SJCRH30 (cell line): Measurements from ENCODE around the gene LPCAT1. TPM values are rescaled to one million over a fixed set of nuclear protein-coding genes. Genes with fewer than 3 reads are reported as not detected.
"Not testable (repeated sequence)": the region's sequence is repeated elsewhere in the genome, so short reads cannot be mapped to it uniquely, and the experiment has no call there.

ENCODE experiments used
- DNase-seq, 2 experiments: peaks; one replicate each; pipeline ENCODE4 v3.0.0-alpha.2; 2015 to 2020
- H3K27ac ChIP-seq: fragments of 250-450 bp; sonication (Bioruptor Pico); 2 replicates; pipeline ENCODE4 v1.5.1; 2020; ENCODE audit warnings: mild to moderate bottlenecking, moderate library complexity
- H3K27me3 ChIP-seq: fragments of 250-450 bp; sonication (Bioruptor Pico); 2 replicates; pipeline ENCODE4 v1.5.1; 2020; ENCODE audit warnings: mild to moderate bottlenecking, moderate library complexity
- H3K36me3 ChIP-seq: fragments of 250-450 bp; sonication (Bioruptor Pico); 2 replicates; pipeline ENCODE4 v1.5.1; 2020; ENCODE audit warnings: mild to moderate bottlenecking, moderate library complexity
- H3K4me1 ChIP-seq: fragments of 250-450 bp; sonication (Bioruptor Pico); 2 replicates; pipeline ENCODE4 v1.5.1; 2020; ENCODE audit warnings: mild to moderate bottlenecking, moderate library complexity
- H3K4me3 ChIP-seq: fragments of 250-450 bp; sonication (Bioruptor Pico); 2 replicates; pipeline ENCODE4 v1.5.1; 2020; ENCODE audit warnings: mild to moderate bottlenecking, moderate library complexity
- H3K9me3 ChIP-seq: fragments of 250-450 bp; sonication (Bioruptor Pico); replicated peaks from 2 replicates; pipeline ENCODE4 v1.5.1; 2020; ENCODE audit warnings: mild to moderate bottlenecking, moderate library complexity
- total RNA-seq: library from RNA; depleted of rRNA; stranded (reverse); fragments of >200 nt; shearing (Covaris generic); gene quantifications from 2 replicates; pipeline ENCODE4 v1.2.3, GENCODE V29; 2014

Gene LPCAT1
- total RNA-seq, 1 experiment from 2014 or later = 44.6 TPM

DNA sequence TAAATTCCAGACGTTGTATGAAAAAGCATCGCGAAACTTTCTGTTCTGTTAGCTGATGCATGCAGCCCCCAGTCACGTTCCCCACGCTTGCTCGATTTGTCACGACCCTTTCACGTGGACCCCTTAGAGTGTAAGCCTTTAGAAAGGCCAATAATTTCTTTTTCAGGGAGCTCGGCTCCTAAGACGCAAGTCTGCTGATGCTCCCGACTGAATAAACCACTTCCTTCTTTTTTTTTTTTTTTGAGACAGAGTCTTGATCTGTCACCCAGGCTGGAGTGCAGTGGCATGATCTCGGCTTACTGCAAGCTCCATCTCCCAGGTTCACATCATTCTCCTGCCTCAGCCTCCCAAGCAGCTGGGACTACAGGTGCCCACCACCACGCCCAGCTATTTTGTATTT is 36.7 kb upstream of the LPCAT1 start:
- not testable (repeated sequence) for H3K4me3 ChIP-seq, H3K36me3 ChIP-seq, H3K27ac ChIP-seq, H3K4me1 ChIP-seq, H3K27me3 ChIP-seq, DNase-seq, H3K9me3 ChIP-seq

DNA sequence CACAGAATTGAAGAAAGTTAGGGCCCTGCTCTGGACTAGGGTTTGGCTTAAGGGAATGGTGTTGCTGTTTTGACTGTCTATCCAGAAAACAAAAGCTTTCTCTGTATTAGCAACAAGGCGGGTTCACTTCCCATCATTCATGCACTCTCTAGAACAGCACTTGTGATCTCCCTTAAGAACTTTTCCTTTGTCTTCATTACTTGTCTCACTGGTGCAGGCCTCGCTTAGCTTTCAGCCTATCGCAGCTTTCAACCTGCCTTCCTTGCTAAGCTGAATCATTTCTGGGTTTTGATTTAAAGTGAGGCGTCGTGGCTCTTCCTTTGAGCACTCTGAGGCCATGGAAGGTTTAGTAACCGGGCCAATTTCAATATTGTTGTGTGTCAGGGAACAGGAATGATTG is 35.2 kb upstream of the LPCAT1 start:
- no peaks in the 10 kb centered on the region for H3K9me3 ChIP-seq
- no peak for DNase-seq
- H3K27me3 ChIP-seq = no peaks in the 10 kb centered on the region
- peaks cover 18% of the 10 kb centered on the region; the same call in 1 of the 2 replicates for H3K4me1 ChIP-seq
- H3K27ac ChIP-seq = no peak overlapping the region
- no peak overlapping the region for H3K4me3 ChIP-seq
- no peaks in the 10 kb centered on the region for H3K36me3 ChIP-seq

DNA sequence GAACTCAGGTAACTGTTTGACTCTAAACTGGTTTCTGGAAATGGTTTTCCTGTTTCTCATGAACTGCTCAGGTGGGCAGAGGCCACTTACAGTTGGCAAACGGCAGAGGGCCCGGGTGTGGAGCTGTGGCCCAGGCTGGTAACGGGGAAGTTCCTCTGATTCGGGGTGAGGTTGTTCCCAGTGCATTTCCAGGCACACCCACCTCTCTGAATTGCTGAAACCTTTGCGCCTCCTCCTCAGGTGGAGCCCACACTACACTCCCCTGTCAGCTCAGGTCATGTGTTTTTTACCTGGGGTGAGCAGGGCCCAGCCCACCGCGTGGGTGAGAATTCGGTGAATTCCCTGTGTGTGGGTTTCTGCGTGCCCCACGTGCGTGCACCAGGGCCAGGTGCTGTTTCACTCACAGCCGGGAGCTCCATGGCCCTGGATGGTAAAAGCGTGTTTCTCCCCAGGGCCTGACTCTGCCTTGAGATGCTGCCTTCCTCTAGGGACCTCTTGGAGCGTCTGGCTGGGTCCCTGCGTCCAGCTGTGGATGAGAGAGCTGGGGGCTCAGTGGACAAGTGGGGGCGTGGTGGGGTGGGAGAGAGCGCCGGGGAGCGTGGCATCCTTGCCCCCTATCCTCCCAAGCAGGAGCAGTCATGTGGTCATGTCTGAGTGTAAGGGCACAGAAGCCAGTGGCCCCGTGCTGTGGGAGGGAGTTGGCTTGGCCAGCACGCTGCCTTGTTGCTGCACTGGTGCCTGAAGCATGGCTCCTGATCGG is 33.5 kb upstream of the LPCAT1 start:
- Histone ChIP-seq H3K4me3 (no peak overlapping the region), H3K27ac (no peak overlapping the region), H3K4me1 (peaks cover 18% of the 10 kb centered on the region; the same call in 1 of the 2 replicates), H3K36me3 (no peaks in the 10 kb centered on the region), H3K27me3 (no peaks in the 10 kb centered on the region), H3K9me3 (no peaks in the 10 kb centered on the region)
- no peak for DNase-seq

DNA sequence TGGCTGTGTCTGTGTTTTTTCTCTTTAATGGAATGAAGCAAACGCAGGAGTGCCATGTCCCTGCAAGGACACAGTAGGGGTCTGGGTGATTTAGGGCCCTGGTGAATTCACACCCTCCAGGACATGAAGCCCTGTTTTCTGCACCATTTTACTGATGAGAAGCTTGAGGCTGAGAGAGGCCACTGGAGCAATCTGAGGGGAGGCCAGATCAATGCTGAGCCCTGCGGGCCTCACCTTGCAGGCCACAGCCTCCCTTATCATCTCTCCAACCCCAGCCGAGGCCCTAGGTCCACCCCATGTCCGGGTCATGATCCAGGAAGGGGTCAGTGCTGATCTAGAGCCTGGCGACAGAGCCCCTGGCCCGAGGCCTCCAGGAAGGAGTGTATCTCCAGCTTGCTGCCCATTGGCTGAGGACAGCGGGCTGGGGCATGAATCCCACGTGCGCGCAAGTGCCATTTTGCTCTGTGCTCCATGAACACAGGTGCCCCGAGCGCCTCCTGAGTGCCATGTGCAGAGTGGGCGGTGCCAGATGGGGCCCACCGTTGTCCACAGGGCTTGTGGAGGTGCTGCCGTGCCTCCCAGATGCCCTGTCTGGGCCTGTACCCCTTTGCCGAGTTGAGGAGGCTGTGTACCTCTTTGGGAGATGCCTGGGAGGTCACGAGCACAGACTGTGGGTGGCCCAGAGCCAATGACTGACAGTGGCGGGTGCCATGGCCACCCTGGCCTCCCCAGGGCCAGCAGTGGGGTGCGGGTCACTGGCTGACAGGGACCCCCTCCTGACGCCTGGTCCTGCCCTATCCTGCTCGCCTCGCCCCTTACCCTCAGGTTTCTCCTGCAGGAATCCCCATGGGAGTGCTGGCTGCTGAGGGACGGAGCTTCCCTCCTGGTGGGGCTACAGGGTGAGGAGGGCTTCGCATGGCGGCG is 32.3 kb upstream of the LPCAT1 start:
- Histone ChIP-seq H3K4me1 (peaks cover 18% of the 10 kb centered on the region; the same call in 1 of the 2 replicates), H3K36me3 (no peaks in the 10 kb centered on the region), H3K27ac (no peak overlapping the region; the same call in 1 of the 2 replicates), H3K4me3 (no peak overlapping the region), H3K9me3 (no peaks in the 10 kb centered on the region), H3K27me3 (no peaks in the 10 kb centered on the region)
- peak in 1 of 2 experiments; percentile 22 for DNase-seq

DNA sequence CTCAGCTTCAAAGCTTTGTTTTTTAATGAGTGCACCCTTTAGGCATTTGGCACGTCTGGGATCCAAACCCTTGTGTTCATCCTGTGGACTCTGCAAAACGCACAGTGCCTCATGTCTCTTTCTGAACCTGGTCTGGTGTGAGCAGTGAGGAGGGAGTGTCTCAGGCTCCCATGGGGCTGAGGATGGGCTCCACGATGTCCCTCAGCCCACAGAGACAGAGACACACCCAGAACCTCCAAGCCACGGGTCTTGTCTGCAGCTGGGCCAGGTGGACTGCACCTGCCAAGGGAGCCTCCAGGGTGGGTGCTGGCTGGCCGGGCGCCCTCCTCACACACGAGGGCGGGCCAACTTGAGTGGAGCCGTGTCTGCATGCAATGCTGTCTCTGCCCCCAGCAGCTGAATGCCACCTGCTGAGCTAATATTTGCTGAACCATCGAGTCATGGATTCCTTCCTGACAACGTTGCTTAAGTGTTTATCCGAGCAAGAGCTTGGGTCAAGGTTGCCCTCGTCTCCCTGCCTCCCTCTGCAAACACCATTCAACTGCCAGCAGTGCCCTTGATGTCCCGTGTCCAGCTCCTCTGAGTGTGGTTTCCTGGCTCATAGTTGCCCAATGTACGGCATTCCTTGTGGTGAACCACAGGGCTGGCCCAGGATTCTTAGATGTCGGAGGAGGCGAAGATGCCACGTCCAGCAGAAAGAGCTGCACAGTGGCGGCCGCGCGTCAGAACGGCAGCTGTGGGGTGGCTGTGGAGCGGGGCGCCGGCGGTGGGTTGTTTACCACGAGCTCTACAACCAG is 31.4 kb upstream of the LPCAT1 start:
- Histone ChIP-seq H3K9me3 (no peaks in the 10 kb centered on the region), H3K27me3 (no peaks in the 10 kb centered on the region), H3K27ac (no peak overlapping the region; the same call in 1 of the 2 replicates), H3K4me1 (peaks cover 18% of the 10 kb centered on the region; the same call in 1 of the 2 replicates), H3K4me3 (no peak overlapping the region), H3K36me3 (no peaks in the 10 kb centered on the region)
- DNase-seq = peak; percentile 69 to 74

DNA sequence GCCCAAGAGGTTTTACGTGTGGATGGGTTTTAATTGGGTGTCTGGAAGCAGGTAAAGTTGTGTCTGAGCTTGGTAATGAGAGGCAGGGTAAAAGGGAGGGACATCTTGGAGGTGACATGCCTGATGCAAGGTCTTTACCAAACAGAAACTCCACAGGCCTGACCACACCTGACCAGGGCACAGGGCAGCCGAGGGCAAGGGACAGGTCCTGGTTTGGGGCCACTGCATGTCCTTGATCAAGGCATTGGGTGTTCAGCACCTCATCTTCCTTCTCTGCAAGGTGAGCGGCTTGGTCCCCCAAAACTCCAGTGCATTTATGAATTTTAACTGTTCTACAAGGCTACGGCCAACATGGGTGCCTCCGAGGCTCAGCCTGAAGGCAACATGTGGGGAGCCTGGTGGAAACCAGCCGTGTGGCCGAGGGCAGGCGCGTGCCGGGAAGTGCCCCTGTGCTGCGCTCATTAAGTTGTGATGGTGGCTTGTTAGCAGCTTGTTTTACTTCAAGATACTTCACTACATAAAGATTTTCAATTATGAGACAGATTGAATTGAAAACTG is 30.7 kb upstream of the LPCAT1 start:
- Histone ChIP-seq H3K27ac (no peak overlapping the region), H3K9me3 (no peaks in the 10 kb centered on the region), H3K4me3 (no peak overlapping the region), H3K36me3 (no peaks in the 10 kb centered on the region), H3K4me1 (peaks cover 18% of the 10 kb centered on the region; the same call in 1 of the 2 replicates), H3K27me3 (no peaks in the 10 kb centered on the region)
- no peak for DNase-seq

DNA sequence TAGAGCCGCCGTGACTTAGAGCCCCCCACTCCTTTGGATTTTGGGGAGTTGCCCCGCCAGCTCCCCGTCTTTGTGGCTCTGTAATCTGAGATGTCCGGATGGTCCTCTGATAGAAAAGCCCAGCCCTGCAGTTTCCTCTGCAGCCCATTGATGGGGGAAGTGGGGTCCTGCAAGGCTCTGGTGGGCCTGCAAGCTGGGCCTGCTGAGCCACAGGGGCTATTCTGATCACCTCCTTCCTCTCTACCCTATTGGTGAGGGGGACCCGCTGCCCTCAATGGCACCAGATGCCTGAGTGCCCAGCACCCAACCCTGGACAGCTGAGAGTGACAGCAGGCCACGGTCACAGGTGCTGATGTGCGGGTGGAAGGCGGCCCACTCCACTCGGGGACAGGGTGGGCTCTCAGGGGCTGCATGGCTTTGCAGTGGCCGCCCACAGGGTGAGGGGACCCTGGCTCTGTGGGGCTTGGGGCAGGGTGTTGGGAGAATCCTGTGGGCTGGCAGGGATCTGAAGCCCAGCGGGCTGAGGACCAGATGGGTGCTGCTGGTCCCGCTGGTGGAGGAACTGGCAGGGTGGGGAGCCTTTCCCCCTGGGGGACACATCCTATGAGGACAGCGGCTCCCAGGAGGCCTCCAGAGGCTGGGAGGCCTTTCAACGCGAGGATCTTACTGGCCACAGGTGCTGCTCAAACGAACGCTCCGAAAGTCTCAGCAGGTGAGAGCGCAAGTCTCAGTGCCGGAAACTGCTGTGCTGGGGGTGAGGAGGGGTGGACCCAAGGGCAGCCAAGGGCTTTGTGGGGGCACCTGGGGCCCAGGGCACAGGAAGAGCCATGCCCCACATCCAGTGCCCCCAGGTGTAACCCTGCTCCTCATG is 30.0 kb upstream of the LPCAT1 start:
- Histone ChIP-seq H3K4me1 (peaks cover 18% of the 10 kb centered on the region; the same call in 1 of the 2 replicates), H3K27me3 (no peaks in the 10 kb centered on the region), H3K27ac (no peak overlapping the region), H3K9me3 (no peaks in the 10 kb centered on the region), H3K36me3 (no peaks in the 10 kb centered on the region), H3K4me3 (no peak overlapping the region)
- no peak for DNase-seq

DNA sequence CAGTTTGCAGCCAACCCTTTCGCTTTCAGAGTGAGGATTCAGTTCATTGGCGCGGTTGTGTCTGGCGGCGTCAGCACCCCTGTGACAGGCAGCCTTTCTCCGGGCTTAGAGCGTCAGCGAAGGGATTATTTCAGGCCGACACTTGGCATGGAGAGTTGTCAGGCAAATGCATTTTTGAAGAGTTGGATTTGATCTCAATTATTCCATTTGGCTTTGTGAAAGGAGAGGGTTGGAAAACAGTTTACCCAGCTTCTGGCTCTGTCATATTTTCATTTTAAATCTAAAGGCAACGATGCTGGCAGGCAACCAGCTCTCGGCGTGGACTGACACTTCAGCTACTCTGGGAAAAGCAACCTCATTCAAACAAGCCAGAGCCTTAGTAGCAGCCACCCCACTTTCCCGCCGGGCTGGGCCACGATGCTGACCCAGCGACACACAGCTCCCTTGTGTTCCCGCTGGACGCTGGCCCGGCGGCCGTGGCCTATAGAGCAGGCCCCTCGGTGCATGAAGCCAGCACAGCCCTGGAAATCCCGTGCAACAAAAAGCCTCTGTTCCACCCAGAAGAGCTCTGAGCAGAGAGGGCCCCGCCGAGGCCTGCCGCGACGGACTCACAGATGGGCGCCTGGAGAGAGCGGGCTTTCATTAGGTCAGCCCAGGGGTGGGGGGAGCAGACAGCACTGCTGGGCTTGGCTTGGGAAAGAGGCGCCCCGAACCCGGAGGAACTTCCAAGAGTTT is 28.9 kb upstream of the LPCAT1 start:
- no peaks in the 10 kb centered on the region for H3K27me3 ChIP-seq
- H3K27ac ChIP-seq = no peak overlapping the region
- DNase-seq = peak; percentile 29 to 47

DNA sequence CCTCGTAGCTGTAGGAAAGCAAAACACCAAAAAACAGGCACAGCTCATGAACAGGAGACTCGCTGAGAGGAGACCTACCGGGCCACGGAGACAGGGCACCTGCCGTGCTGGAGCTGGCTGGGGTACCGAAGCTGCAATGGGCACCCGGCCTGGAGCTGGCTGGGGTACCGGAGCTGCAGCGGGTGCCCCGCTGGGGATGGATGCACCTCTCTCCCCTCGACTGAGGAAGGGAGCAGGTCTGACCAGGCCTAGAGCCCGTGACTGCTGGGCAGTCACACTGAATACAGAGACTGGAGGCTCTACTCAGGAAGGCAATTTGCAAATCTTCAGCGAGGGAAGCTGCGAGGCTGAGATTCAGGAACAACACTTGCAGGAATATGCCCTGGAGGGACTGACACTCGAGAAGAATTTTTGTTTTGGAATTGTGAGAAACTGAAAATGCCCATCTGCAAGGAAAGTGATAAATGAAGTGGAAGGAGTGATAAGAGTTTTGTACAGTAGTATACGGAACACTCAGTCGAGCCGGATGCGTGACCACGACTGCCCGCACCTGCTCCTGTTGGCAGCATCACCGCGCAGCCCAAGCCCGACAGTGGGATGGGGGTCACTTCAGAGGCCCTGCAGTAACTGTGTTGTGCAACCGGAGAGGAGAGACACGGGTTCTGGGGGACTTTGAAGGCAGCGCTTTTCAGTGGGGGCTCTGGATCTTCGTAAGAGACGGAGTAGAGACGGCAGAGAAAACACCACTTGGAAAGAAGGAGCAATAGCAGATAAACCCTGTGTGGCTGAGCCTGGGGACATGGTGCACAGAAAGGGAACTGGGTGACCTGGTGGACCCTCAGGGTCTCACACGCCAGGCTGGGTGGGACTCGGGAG is 27.9 kb upstream of the LPCAT1 start:
- Histone ChIP-seq H3K36me3 (no peaks in the 10 kb centered on the region), H3K27me3 (no peaks in the 10 kb centered on the region), H3K4me1 (peaks cover 18% of the 10 kb centered on the region; the same call in 1 of the 2 replicates), H3K4me3 (no peak overlapping the region), H3K9me3 (no peaks in the 10 kb centered on the region), H3K27ac (no peak overlapping the region)
- no peak for DNase-seq

More for the DNA sequence above, 28.9 kb upstream of the LPCAT1 start:
- H3K4me1 ChIP-seq = peaks cover 18% of the 10 kb centered on the region; the same call in 1 of the 2 replicates
- no peaks in the 10 kb centered on the region for H3K36me3 ChIP-seq
- peak overlapping the region; percentile 24; the same call in 1 of the 2 replicates for H3K4me3 ChIP-seq
- H3K9me3 ChIP-seq = no peaks in the 10 kb centered on the region

DNA sequence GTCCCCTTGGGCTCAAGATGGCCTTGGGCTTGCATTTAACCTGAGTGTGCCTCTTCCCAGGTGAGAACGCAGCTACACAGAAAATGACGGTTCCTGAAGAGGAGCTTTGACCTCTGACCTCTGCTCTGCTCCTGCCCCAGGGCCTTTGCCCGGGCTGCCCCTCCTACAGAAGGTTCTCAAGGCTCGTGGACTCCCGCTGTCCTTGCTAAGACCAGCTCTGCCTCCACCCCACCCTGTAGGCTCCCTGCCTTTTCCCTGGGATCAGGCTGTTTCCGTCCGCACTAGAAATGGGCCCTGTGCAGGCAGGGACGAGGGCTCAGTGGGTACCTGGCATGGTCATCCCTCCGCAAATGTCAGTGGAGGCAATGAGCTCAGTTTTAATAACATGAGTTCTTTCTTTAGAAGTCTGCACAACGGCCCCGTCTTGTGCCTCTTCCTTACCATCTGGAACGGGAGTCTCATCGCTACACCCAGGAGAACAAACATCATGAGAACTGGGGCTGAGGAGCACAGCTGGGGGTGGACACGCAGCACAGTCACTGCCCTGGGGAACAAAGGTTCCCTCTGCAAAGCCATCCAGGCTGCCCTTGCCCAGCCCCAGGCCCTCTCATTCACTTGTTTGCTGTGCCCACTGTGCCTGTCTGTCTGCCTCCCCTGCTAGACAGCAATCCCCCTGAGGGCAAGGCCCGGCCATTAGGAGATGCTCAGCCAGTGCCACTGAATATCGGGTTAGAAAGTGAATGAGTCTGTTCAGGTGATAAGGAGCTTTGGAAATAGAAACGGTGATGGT is 26.7 kb upstream of the LPCAT1 start:
- no peaks in the 10 kb centered on the region for H3K9me3 ChIP-seq
- peaks cover 9% of the 10 kb centered on the region; the same call in 1 of the 2 replicates for H3K4me1 ChIP-seq
- H3K4me3 ChIP-seq = no peak overlapping the region
- DNase-seq = no peak
- H3K27me3 ChIP-seq = no peaks in the 10 kb centered on the region
- no peaks in the 10 kb centered on the region for H3K36me3 ChIP-seq
- no peak overlapping the region for H3K27ac ChIP-seq

DNA sequence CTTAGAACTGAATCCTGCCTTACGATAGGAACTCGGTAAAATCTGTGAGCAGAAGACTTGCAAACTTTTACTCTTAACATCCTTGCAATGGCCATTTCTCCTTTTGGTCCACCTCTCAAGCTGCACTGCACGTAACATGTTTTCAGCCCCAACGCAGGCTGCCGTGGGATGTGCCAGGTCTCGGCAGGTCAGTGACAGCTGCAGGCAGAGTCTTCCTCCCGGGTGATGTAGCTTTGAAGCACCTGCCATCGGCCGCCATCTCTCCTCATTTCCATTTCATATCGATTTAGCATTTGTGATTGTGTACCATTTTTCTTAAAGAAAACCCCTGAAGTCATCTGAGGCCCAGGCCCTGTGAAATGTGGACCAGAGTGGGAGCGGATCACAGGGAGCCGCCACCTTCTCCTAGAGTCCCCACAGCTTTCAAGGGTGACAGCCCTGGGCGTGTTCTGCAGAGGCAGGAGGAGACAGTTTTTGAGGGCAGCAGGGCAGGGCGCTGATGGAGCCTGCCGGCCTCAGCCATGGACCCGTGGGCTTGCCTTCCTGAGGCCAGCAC is 25.8 kb upstream of the LPCAT1 start:
- DNase-seq = no peak
- Histone ChIP-seq H3K9me3 (no peaks in the 10 kb centered on the region), H3K4me3 (no peak overlapping the region), H3K27ac (no peak overlapping the region), H3K4me1 (peaks cover 1% of the 10 kb centered on the region; the same call in 1 of the 2 replicates), H3K36me3 (no peaks in the 10 kb centered on the region), H3K27me3 (no peaks in the 10 kb centered on the region)
